MCF 10A (cell line): Measurements from ENCODE around the gene WNT4. TPM values are rescaled to one million over a fixed set of nuclear protein-coding genes. Genes with fewer than 3 reads are reported as not detected.

Experiments
- BruUV-seq: library from RNA; stranded (reverse); fragments of 400-500 nt; replicated peaks from 2 replicates; lab custom pipeline; 2021; lab: Mats Ljungman, UMichigan
- CTCF ChIA-PET: fragments of 300-600 bp; sonication (Branson Sonifier 250); formaldehyde crosslinking; extraction: SDS; loops from one replicate; lab custom pipeline; 2021; ENCODE audit warnings: antibody characterized with exemption, inconsistent platforms; lab: Yijun Ruan, JAX
- POLR2A ChIA-PET: fragments of 300-600, 350-650 bp; sonication (Branson Sonifier 250); formaldehyde crosslinking; extraction: SDS; loops from one replicate; lab custom pipeline; 2020; ENCODE audit warnings: antibody characterized with exemption, inconsistent platforms; lab: Yijun Ruan, JAX
- DNase-seq: peaks from one replicate; pipeline ENCODE4 v3.0.0-alpha.2; 2018; ENCODE audit not compliant: unreplicated experiment
- H3K27ac Mint-ChIP-seq: one replicate; pipeline ENCODE4 v1.8.0; 2022; ENCODE audit warnings: mild to moderate bottlenecking, low read depth, mixed read lengths; ENCODE audit not compliant: unreplicated experiment
- H3K27me3 Mint-ChIP-seq: one replicate; pipeline ENCODE4 v1.8.0; 2022; ENCODE audit warnings: mixed read lengths; ENCODE audit not compliant: insufficient read depth, unreplicated experiment
- H3K36me3 Mint-ChIP-seq: one replicate; pipeline ENCODE4 v1.8.0; 2022; ENCODE audit warnings: mild to moderate bottlenecking, moderate library complexity, mixed read lengths; ENCODE audit not compliant: insufficient read depth, unreplicated experiment
- H3K4me1 Mint-ChIP-seq: one replicate; pipeline ENCODE4 v1.8.0; 2022; ENCODE audit warnings: mixed read lengths; ENCODE audit not compliant: insufficient read depth, unreplicated experiment
- H3K4me3 Mint-ChIP-seq: one replicate; pipeline ENCODE4 v1.8.0; 2022; ENCODE audit warnings: mild to moderate bottlenecking, moderate library complexity, mixed read lengths; ENCODE audit not compliant: unreplicated experiment
- H3K9me3 Mint-ChIP-seq: one replicate; pipeline ENCODE4 v1.8.0; 2022; ENCODE audit warnings: mixed read lengths; ENCODE audit not compliant: unreplicated experiment
- CTCF ChIP-seq: fragments of 200-600 bp; IDR thresholded peaks from one replicate; pipeline ENCODE4 v1.8.0; 2022; ENCODE audit warnings: antibody characterized with exemption, mild to moderate bottlenecking; ENCODE audit not compliant: unreplicated experiment
- intact Hi-C: fragments of 100-400 bp; cut with micrococcal nuclease; formaldehyde crosslinking; loops from 2 replicates; pipeline ENCODE4 v1.14.1; 2022
- total RNA-seq: library from RNA; stranded (reverse); gene quantifications from 2 replicates; pipeline ENCODE4 v1.2.3, GENCODE V29; 2022

The WNT4 gene
- total RNA-seq, 1 experiment from 2014 or later, result not detected

- CTCF ChIA-PET, result interaction anchor here (0.6 to 1.3 kb wide), 6 partner anchors 34 to 1716 kb away, joined by 3 to 5 read pairs (median 4); no protein-coding TSS in a partner anchor
- DNase-seq, result no peak
- Mint-ChIP-seq H3K27me3 (no peaks in the 10 kb centered on the region), H3K9me3 (no peaks in the 10 kb centered on the region), H3K36me3 (no peaks in the 10 kb centered on the region), H3K27ac (no peak overlapping the region), H3K4me3 (no peak overlapping the region), H3K4me1 (peaks cover 21% of the 10 kb centered on the region)
- intact Hi-C loops, result loop anchor here (10.0 kb wide), 1 partner anchor 505 kb away; the partner anchor contains the start of gene C1QC
- no TSS peak for BruUV-seq
- TF ChIP-seq CTCF, result no peak
- POLR2A ChIA-PET, result interaction anchor here (0.5 to 1.0 kb wide), 2 partner anchors 110 to 114 kb away, joined by 3 read pairs; no protein-coding TSS in a partner anchor
Observed at GRCh38 chr1:22139817-22140216, 3.1 kb downstream of the WNT4 start.

- no peaks in the 10 kb centered on the region for H3K9me3 Mint-ChIP-seq
- ChIA-PET POLR2A (interaction anchor here (1.0 kb wide), 1 partner anchor 114 kb away, joined by 3 read pairs; no protein-coding TSS in a partner anchor), CTCF (interaction anchor here (0.5 to 1.3 kb wide), 6 partner anchors 34 to 689 kb away, joined by 3 to 5 read pairs (median 4); no protein-coding TSS in a partner anchor)
- H3K36me3 Mint-ChIP-seq, result no peaks in the 10 kb centered on the region
- no peaks in the 10 kb centered on the region for H3K27me3 Mint-ChIP-seq
- BruUV-seq, result no TSS peak
- no peak for TF ChIP-seq CTCF
- H3K4me1 Mint-ChIP-seq, result peaks cover 21% of the 10 kb centered on the region
- DNase-seq, result no peak
- intact Hi-C loops, result loop anchor here (10.0 kb wide), 1 partner anchor 506 kb away; the partner anchor contains the start of gene C1QC
- no peak overlapping the region for H3K4me3 Mint-ChIP-seq
- no peak overlapping the region for H3K27ac Mint-ChIP-seq
Observed at GRCh38 chr1:22139066-22139594, 3.8 kb downstream of the WNT4 start.

GRCh38 chr1:22137004-22137720 lies 5.7 kb downstream of the WNT4 start:
- BruUV-seq, result no TSS peak
- Mint-ChIP-seq H3K4me1 (peaks cover 21% of the 10 kb centered on the region), H3K9me3 (no peaks in the 10 kb centered on the region), H3K4me3 (peak overlapping the region; percentile 45), H3K27ac (peak overlapping the region; percentile 49), H3K36me3 (no peaks in the 10 kb centered on the region), H3K27me3 (no peaks in the 10 kb centered on the region)
- no peak for TF ChIP-seq CTCF
- intact Hi-C loops, result loop anchor here (10.0 kb wide), 1 partner anchor 508 kb away; the partner anchor contains the start of gene C1QC
- ChIA-PET CTCF (interaction anchor here (0.7 to 1.3 kb wide), 3 partner anchors 138 to 1113 kb away, joined by 3 to 5 read pairs (median 3); no protein-coding TSS in a partner anchor), POLR2A (interaction anchor here (0.8 to 1.8 kb wide), 4 partner anchors 10 to 112 kb away, joined by 3 to 9 read pairs (median 3); partner anchors contain the start of gene CDC42)
- peak; percentile 89 for DNase-seq

- CTCF ChIA-PET, result interaction anchor here (1.2 to 4.5 kb wide), 2 partner anchors 10 to 282 kb away, joined by 3 to 30 read pairs; no protein-coding TSS in a partner anchor
- no peak for TF ChIP-seq CTCF
- no peaks in the 10 kb centered on the region for H3K9me3 Mint-ChIP-seq
- H3K27me3 Mint-ChIP-seq, result no peaks in the 10 kb centered on the region
- intact Hi-C loops, result loop anchor here (10.0 kb wide), 1 partner anchor 511 kb away; the partner anchor contains the start of gene C1QC
- H3K27ac Mint-ChIP-seq, result no peak overlapping the region
- no peaks in the 10 kb centered on the region for H3K36me3 Mint-ChIP-seq
- no peak for DNase-seq
- no peak overlapping the region for H3K4me3 Mint-ChIP-seq
- POLR2A ChIA-PET, result no interaction called here
- BruUV-seq, result no TSS peak
- peaks cover 21% of the 10 kb centered on the region for H3K4me1 Mint-ChIP-seq
Observed at GRCh38 chr1:22133931-22134324, 9.0 kb downstream of the WNT4 start.
